GM10847 (cell line): ENCODE measurements around the gene RPL32.

ENCODE experiments used
- POLR2A ChIP-seq: IDR thresholded peaks from 2 replicates; pipeline ENCODE4 v1.6.1; 2011; ENCODE audit not compliant: insufficient read length; ENCODE audit errors: extremely low read depth

Gene RPL32

GRCh38 chr3:12807066-12807465 lies 34.3 kb downstream of the RPL32 start:
- TF ChIP-seq POLR2A = no peak

DNA sequence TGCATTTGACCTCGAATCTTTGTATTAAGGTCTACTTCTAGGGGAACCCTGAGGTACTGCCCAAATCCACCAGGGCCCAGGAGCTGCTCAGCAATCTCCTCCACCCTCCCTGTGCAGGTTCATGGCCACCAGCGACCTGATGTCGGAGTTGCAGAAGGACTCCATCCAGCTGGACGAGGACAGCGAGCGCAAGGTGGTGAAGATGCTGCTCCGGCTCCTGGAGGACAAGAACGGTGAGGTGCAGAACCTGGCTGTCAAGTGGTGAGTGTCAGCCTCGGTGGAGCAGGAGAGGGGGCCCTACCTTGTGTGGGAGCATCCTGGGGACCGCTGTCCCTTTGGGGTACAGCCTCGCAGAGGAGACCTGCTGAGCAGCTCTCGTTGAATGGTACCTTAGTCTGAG lies 38.0 kb downstream of the RPL32 start:
- no peak for TF ChIP-seq POLR2A

DNA sequence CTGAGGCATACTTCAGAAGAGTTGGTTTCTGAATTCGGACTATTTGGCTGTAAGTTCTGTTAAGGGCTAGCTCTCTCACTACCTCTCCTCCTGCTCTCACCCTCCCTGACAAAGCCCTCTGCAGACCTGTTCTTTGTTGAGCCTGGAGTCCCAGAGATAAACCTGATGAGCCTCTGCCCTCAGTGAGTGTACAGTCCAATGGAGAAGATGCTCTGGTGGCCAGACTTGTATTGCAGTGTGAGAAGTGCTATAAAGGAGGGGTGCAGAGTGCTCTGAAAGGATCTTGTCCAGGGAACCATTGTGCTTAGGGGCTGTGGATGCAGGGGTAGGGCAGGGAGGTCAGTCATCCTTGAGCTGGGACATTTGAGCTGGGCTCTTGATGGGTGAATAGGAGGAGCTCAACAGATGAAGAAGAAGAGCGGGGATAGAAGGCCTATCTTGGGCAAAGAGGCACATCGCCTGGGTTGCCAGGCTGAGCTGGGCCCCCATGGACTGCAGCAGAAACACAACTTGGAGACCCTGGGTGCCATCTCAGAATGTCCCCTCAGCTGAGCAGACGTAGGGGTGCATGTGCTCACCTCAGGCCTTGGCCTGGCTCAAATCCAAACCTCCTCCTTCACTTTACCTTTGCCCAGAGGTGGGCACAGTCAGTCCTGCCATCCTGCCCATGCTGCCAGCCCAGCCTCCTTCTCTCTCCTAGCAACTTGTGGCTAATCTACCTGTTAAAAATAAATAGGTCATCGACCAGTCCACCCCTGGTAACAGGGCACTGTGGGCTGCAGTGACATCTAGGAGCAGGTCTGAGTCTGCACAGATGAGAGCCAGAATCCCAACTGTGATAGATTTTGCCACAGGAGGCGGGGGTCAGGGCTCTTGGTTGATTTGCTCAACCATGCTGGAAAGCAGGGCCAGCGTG lies 41.6 kb downstream of the RPL32 start:
- TF ChIP-seq POLR2A = no peak

DNA sequence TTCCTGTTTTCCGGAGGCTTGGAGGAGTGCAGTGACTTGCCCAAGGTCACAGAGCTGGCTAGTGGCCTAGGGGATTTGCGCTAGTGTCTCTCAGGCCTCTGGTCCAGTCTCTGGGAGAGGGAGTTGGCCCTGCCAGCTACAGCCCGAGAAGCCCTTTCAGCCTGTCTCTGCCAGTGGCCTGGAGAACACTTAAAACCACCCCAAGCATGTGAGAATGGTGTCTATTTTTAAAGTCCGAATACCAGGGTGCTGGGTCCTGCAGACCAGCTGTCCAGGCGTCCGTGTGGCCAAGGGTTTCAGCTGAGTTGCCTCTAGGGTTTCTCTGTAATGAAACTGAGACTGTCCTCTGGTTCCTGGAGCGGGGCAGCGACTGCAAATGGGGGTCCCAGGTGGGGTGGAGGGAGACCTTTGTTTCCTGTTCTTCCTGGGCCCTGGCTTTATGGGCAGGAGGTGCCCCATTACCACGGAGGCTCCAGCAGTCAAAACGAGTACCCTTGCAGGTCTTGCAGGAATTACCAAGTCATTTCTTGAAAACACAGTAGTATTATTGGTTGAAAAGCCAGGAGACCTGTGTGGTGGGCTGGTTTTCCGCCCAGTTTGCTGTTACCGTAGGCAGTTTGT lies 42.7 kb downstream of the RPL32 start:
- TF ChIP-seq POLR2A = no peak

DNA sequence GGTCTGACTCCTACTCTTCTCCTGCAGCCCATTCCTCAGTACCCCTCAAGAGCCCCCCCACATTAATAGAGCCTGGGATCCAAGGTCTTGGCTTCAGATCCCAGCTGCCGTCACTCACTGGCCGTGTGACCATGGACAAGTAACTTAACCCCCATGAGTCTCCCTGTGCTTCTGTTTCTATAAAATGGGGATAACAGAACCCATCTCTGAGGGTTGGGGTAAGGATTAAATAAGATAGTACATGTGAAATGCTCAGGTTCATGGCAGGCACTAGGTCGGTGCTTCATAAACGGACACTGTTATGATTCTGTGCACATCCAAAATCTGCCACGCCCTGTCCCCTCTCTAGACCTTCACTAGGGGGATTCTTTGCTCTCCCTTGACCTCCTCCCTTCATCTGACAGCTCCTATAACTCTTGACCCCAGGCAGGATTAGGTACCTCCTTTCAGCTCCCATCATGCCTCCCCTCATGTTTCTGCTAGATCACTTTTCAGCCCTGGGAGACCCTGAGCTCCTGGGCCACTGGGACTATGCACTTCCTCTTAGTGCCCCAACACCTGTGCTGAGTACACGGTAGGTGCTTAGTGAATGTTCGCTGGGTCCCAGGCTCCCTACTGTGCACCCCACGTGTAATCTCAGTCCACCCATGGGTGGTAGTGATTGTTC lies 43.3 kb downstream of the RPL32 start:
- no peak for TF ChIP-seq POLR2A

DNA sequence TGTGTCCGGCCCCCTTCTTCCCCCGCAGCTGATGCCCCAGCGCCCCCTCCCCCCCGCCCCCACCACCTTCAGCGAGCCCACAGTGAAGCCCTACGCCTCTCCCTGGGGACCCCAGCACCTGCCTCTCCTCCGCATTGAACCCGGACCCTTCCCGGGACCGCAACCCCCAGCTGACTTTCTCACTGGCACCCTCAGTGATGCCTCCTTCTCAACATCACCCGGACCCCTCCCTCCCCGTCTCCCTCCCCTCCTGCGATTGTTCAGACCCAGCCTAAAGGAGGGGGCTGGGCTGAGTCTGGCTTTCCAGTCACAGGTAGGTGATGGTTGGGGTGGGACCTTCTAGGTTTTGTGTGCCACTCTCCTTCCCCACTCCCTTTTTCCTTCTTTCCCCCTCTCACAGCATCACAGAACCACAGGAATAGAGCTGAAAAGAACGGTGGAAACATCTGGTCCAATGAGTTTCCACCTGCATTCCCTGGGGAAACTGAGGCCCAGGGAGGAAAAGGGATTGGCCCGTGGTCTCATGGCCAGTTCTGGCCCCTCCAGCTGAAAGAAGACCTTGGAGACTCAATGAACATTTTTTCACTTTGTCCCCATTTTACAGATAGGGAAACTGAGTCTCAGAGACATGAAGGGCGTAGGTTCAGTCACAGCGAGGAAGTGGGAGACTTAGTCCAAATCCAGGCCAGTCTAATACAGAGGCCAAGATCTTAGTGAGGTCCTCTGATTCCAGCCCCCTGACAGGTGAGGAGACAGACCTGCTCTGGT lies 44.1 kb downstream of the RPL32 start:
- no peak for TF ChIP-seq POLR2A

DNA sequence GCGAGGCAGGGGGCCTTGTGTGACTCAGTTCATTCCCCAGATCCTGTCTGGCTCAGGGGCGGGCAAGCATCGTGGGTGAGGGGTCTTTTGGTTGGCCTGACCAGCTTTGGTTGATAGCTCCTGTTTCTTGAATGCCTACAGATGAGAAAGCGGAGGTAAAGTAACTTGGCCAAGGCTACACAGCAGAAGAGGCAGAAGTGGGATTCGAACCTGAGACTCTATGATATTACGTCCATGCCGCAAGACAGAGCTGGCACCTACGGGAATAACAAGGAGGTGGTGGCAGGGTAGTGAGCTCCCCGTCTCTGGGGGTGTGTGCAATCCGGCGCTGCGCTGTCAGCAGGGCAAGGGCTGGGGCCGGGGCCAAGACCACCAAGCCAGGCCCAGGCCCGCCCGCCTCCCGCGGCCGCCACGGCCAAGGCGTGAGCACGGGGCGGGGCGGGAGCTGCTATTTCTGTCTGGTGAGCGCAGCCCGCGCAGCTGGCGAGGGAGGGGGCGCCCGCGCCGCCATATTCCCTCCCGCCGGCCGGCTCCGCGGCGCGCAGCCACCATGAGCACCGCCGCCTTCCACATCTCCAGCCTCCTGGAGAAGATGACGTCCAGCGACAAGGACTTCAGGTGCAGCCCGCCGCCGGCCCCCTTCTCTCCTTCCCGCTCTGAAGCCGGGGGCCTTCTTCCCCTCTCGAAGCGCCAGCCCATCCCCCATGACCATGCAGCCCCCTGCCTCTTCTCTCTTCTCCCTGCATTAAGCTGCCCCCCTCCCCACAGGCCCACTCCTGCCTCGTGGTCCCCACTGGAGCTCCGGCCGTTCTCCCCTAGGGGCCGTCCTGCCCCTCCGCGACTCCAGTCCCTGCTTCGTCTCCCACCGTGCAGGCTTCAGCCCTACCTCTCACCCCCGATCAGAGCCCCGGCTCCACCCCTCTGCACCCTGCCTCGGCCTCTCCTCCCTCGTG lies 44.9 kb downstream of the RPL32 start, which contains the start of gene CAND2:
Gene CAND2 (plus strand): TSS at position 510 of the 953 bp plus-strand sequence. CDS start 41 bp downstream, at position 551.
- TF ChIP-seq POLR2A = no peak

DNA sequence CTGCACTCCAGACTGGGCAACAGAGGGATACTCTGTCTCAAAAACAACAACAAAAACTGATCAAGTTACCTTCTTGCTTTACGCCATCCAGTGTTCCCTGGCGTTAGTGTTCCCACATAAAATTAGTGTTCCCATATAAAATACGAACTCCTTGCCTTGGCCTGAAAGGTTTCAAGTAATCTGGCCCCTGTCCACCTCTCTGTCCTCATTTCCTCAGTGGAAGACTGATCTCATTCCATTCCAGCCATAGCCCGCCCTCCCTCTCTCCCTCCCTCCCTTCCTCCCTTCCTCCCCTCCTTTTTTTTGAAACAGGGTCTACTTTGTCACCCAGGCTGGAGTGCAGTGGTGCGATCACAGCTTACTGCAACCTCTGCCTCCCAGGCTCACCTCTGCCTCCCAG lies 47.7 kb downstream of the RPL32 start:
- no peak for TF ChIP-seq POLR2A

DNA sequence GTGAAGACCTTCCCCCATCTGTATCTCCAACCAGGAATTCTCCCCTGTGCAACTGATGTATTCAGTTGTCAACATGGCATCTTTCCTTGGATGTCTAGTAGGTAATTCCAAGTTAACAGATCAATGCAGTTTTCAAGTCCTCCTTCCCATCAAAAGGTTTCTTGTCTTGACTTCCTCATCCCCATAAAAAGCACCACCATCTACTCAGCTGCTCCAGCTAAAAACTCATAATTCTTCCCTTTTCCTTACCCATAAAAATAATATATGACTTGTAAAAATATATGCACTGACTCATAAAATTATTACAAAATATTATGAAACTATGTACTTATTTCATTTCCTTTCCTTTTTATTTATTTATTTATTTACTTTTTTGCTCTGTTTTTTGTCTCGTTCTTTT lies 49.9 kb downstream of the RPL32 start:
- no peak for TF ChIP-seq POLR2A

DNA sequence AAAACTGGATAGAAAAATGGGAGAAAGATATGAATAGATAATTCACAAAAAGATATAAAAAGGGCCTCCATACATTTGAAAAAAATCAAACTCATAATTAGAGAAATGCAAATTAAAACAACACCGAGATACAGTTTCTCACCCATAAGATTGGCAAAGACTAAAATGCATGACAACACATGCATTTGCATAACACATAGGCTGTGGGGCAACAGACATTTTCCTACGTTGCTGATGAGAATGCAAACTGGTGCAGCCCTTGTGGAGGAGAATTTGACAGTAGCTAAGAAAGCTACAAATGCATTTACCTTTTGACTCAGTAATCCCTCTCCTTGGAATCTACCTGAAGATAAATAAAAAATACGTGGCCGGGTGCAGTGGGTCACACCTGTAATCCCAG lies 56.3 kb downstream of the RPL32 start:
- TF ChIP-seq POLR2A = no peak
